ENCODE data around the gene PSMB10. TPM values are rescaled to one million over a fixed set of nuclear protein-coding genes. Genes with fewer than 3 reads are reported as not detected.
A peak's percentile ranks its signal among the peaks of the same experiment; 100 is the strongest.

PSMB10 gene
- total RNA-seq, 1 donor from 2014 or later, result 28.7 TPM

DNA sequence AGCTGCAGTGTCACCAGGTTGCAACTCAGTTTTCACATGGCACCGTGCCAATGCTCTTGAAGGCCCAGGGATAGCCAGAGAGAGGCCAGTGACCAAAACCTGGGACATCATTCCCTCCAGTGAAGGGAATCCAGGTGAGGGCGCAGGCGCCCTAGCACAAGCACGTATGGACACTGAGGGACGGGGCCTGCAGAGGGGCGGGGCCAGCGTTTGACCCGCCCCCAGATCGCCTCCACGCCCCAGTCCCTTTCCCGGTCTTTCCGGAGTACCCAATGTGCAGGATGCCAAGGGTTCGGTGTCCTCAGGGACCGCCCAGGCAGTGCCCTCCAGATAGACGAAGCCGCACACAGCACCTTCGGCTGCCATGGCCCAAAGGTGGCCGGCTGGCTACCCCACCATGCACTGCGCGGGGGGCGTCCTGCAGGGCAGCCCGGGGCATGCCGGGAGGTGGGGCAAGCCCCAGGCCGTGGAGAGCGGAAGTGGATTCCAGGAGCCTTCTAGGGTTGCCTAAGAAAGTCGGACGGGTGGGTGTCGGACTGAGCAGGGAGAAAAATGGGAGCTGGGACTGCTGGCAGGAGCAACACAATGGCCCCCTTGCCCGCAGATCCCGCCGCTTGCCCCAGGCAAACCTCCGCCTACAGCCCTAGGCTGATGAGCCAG lies 27.1 kb upstream of the PSMB10 start:
- Histone ChIP-seq H3K9ac (ENCODE audit: low read depth in 1 of 3, low read length in 3 of 3) (peak overlapping the region in 2 of 3 donors; percentile 2 to 98), H3K27ac (ENCODE audit: low read depth, low read length) (peak overlapping the region; percentile 93), H3K9me3 (ENCODE audit: control insufficient read depth in 3 of 3, low read length in 3 of 3) (no peaks in the 10 kb centered on the region), H3K4me3 (ENCODE audit: low read length in 3 of 3) (peak overlapping the region; percentile 28 to 58 (median 31)), H3K27me3 (ENCODE audit: control insufficient read depth in 3 of 3, insufficient read depth in 3 of 3, low read length in 3 of 3) (no peaks in the 10 kb centered on the region), H3K4me1 (ENCODE audit: control insufficient read depth in 3 of 3, insufficient read depth in 3 of 3, low read length in 3 of 3) (peaks cover 91 to 95% (median 92%) of the 10 kb centered on the region in 3 donors), H3K36me3 (ENCODE audit: control insufficient read depth in 3 of 3, insufficient read depth in 3 of 3, low read length in 3 of 3) (peaks cover 27 to 39% (median 38%) of the 10 kb centered on the region in 3 donors)

- Histone ChIP-seq H3K9ac (ENCODE audit: low read depth in 1 of 3, low read length in 3 of 3) (peak overlapping the region; percentile 2 to 98 (median 28)), H3K27me3 (ENCODE audit: control insufficient read depth in 3 of 3, insufficient read depth in 3 of 3, low read length in 3 of 3) (no peaks in the 10 kb centered on the region), H3K4me3 (ENCODE audit: low read length in 3 of 3) (peak overlapping the region in 2 of 3 donors; percentile 28 to 41), H3K36me3 (ENCODE audit: control insufficient read depth in 3 of 3, insufficient read depth in 3 of 3, low read length in 3 of 3) (peaks cover 32 to 44% (median 42%) of the 10 kb centered on the region in 3 donors), H3K9me3 (ENCODE audit: control insufficient read depth in 3 of 3, low read length in 3 of 3) (no peaks in the 10 kb centered on the region), H3K27ac (ENCODE audit: low read depth, low read length) (peak overlapping the region; percentile 93), H3K4me1 (ENCODE audit: control insufficient read depth in 3 of 3, insufficient read depth in 3 of 3, low read length in 3 of 3) (peaks cover 95 to 97% (median 95%) of the 10 kb centered on the region in 3 donors)
These were observed 26.6 kb upstream of the PSMB10 start for GRCh38 chr16:67963292-67963661.

DNA sequence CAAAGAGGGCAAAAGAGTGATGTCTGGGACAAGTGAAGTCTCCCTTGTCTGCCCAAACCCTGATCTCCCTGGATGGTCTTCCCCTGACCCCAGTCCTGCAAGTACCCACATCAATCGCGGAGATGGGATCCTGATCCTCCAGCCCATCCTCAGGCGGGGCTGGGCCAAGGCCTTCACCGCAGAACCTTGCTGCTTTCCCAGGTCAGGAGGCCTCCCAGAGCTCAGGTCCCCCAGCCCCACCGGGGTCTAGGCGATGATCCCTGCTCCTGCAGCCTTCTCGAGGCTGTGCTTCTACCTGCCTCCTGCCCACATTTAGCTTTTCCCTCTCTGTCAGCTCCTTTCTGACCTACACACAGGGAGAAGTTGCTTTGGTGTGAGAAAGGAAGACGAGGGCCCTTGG lies 25.5 kb upstream of the PSMB10 start:
- H3K27ac ChIP-seq (ENCODE audit: low read depth, low read length), result peak overlapping the region; percentile 16
- peak overlapping the region in 1 of 3 donors; percentile 60 for H3K9ac ChIP-seq (ENCODE audit: low read depth in 1 of 3, low read length in 3 of 3)
- H3K4me1 ChIP-seq (ENCODE audit: control insufficient read depth in 3 of 3, insufficient read depth in 3 of 3, low read length in 3 of 3), result peaks cover 89 to 90% (median 89%) of the 10 kb centered on the region in 3 donors
- H3K36me3 ChIP-seq (ENCODE audit: control insufficient read depth in 3 of 3, insufficient read depth in 3 of 3, low read length in 3 of 3), result peaks cover 32 to 51% (median 50%) of the 10 kb centered on the region in 3 donors
- H3K4me3 ChIP-seq (ENCODE audit: low read length in 3 of 3), result no peak overlapping the region
- no peaks in the 10 kb centered on the region for H3K9me3 ChIP-seq (ENCODE audit: control insufficient read depth in 3 of 3, low read length in 3 of 3)
- H3K27me3 ChIP-seq (ENCODE audit: control insufficient read depth in 3 of 3, insufficient read depth in 3 of 3, low read length in 3 of 3), result no peaks in the 10 kb centered on the region

DNA sequence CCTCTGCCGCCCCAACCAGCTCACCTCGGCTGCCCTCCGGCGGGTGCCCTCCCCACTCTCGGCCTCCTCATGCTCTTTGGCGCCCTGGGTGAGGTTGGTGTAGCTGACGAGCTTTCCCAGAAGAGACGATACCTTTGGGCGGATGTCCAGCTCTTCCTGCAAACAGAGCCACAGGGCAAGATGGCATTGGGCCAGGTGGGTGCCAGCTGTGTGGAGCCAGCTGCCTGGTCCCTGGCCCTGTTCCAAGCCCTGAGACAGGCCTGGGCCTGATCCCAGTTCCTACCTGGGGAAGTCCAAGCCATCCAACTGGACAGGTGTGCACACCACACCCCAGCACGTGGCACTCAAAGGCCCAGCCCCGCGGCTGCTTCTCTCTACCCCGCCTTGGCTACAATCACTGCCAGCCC lies 24.9 kb upstream of the PSMB10 start:
- Histone ChIP-seq H3K4me3 (ENCODE audit: low read length in 3 of 3) (peak overlapping the region in 1 of 3 donors; percentile 22), H3K9ac (ENCODE audit: low read depth in 1 of 3, low read length in 3 of 3) (peak overlapping the region in 2 of 3 donors; percentile 35 to 71), H3K9me3 (ENCODE audit: control insufficient read depth in 3 of 3, low read length in 3 of 3) (no peaks in the 10 kb centered on the region), H3K27me3 (ENCODE audit: control insufficient read depth in 3 of 3, insufficient read depth in 3 of 3, low read length in 3 of 3) (no peaks in the 10 kb centered on the region), H3K36me3 (ENCODE audit: control insufficient read depth in 3 of 3, insufficient read depth in 3 of 3, low read length in 3 of 3) (peaks cover 32 to 51% (median 50%) of the 10 kb centered on the region in 3 donors), H3K27ac (ENCODE audit: low read depth, low read length) (peak overlapping the region; percentile 10), H3K4me1 (ENCODE audit: control insufficient read depth in 3 of 3, insufficient read depth in 3 of 3, low read length in 3 of 3) (peaks cover 83 to 85% (median 83%) of the 10 kb centered on the region in 3 donors)

- Histone ChIP-seq H3K4me3 (ENCODE audit: low read length in 3 of 3) (peak overlapping the region in 1 of 3 donors; percentile 41), H3K9me3 (ENCODE audit: control insufficient read depth in 3 of 3, low read length in 3 of 3) (no peaks in the 10 kb centered on the region), H3K36me3 (ENCODE audit: control insufficient read depth in 3 of 3, insufficient read depth in 3 of 3, low read length in 3 of 3) (peaks cover 41 to 60% (median 56%) of the 10 kb centered on the region in 3 donors), H3K27ac (ENCODE audit: low read depth, low read length) (peak overlapping the region; percentile 68), H3K27me3 (ENCODE audit: control insufficient read depth in 3 of 3, insufficient read depth in 3 of 3, low read length in 3 of 3) (no peaks in the 10 kb centered on the region), H3K4me1 (ENCODE audit: control insufficient read depth in 3 of 3, insufficient read depth in 3 of 3, low read length in 3 of 3) (peaks cover 66 to 69% (median 67%) of the 10 kb centered on the region in 3 donors), H3K9ac (ENCODE audit: low read depth in 1 of 3, low read length in 3 of 3) (peak overlapping the region in 1 of 3 donors; percentile 71)
These were observed 23.1 kb upstream of the PSMB10 start for GRCh38 chr16:67959536-67960329.

DNA sequence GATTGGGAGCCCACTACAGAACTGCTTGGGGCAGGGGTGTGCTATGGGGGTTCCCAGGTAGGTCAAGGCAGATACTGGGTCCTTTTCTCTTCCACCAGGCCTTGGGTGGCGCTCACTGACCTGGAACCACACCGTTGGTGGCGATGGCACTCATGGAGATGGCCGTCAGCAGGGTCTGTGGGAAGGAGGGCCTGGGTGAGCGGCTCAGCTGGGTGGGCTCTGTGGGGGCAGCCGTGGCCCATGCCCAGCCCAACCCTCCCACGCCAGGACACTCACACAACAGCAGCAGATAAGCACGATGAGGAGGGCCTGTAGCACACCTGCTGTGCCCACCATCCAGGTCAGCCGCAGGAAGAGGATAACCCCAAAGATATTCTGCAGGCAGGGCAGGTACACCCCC lies 21.0 kb upstream of the PSMB10 start:
- H3K27me3 ChIP-seq (ENCODE audit: control insufficient read depth in 3 of 3, insufficient read depth in 3 of 3, low read length in 3 of 3), result no peaks in the 10 kb centered on the region
- no peak overlapping the region for H3K27ac ChIP-seq (ENCODE audit: low read depth, low read length)
- H3K9me3 ChIP-seq (ENCODE audit: control insufficient read depth in 3 of 3, low read length in 3 of 3), result no peaks in the 10 kb centered on the region
- peaks cover 52 to 56% (median 53%) of the 10 kb centered on the region in 3 donors for H3K4me1 ChIP-seq (ENCODE audit: control insufficient read depth in 3 of 3, insufficient read depth in 3 of 3, low read length in 3 of 3)
- no peak overlapping the region for H3K4me3 ChIP-seq (ENCODE audit: low read length in 3 of 3)
- H3K36me3 ChIP-seq (ENCODE audit: control insufficient read depth in 3 of 3, insufficient read depth in 3 of 3, low read length in 3 of 3), result peaks cover 52 to 66% (median 61%) of the 10 kb centered on the region in 3 donors
- no peak overlapping the region for H3K9ac ChIP-seq (ENCODE audit: low read depth in 1 of 3, low read length in 3 of 3)

GRCh38 chr16:67954421-67955196 lies 18.0 kb upstream of the PSMB10 start:
- H3K4me1 ChIP-seq (ENCODE audit: control insufficient read depth in 3 of 3, insufficient read depth in 3 of 3, low read length in 3 of 3), result peaks cover 34 to 37% (median 35%) of the 10 kb centered on the region in 3 donors
- H3K36me3 ChIP-seq (ENCODE audit: control insufficient read depth in 3 of 3, insufficient read depth in 3 of 3, low read length in 3 of 3), result peaks cover 55 to 65% (median 58%) of the 10 kb centered on the region in 3 donors
- peak overlapping the region; percentile 8 to 54 (median 25) for H3K9ac ChIP-seq (ENCODE audit: low read depth in 1 of 3, low read length in 3 of 3)
- H3K27ac ChIP-seq (ENCODE audit: low read depth, low read length), result no peak overlapping the region
- no peak overlapping the region for H3K4me3 ChIP-seq (ENCODE audit: low read length in 3 of 3)
- no peaks in the 10 kb centered on the region for H3K27me3 ChIP-seq (ENCODE audit: control insufficient read depth in 3 of 3, insufficient read depth in 3 of 3, low read length in 3 of 3)
- H3K9me3 ChIP-seq (ENCODE audit: control insufficient read depth in 3 of 3, low read length in 3 of 3), result no peaks in the 10 kb centered on the region

DNA sequence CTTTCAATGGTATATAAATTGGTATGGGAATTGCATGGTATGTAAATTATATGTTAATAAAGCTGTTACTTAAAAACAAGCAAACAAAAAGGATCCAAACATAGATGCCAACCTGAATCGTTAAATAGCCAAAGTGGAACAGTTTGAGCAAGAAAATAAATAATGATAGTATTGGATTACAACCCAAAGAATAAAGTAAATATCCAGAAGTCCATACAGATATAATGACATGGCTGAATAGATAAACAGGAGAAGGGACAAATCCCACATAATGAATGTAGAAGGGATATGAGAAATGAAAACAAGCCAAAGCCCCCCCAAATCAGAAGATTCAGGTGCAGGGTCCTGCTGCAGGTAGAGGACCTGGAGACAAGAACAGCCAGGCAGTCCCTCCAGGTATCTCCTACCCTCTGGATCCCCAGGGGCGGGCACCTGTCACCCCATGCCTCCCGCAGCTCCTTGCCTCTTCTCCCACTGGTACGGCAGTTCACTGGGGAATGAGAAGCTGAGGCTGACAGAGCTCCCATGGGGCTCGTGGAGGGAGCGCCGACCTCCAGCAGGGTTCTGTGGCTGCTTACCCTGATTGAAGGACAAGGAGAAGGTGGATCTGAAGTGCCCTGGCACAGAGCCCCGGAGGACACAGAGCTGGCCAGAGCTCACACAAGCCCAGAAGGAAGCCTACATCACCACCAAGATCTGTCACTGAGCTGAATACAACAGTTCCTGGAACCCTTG lies 17.2 kb upstream of the PSMB10 start:
- H3K4me1 ChIP-seq (ENCODE audit: control insufficient read depth in 3 of 3, insufficient read depth in 3 of 3, low read length in 3 of 3), result peaks cover 26 to 29% (median 27%) of the 10 kb centered on the region in 3 donors
- H3K27me3 ChIP-seq (ENCODE audit: control insufficient read depth in 3 of 3, insufficient read depth in 3 of 3, low read length in 3 of 3), result no peaks in the 10 kb centered on the region
- H3K36me3 ChIP-seq (ENCODE audit: control insufficient read depth in 3 of 3, insufficient read depth in 3 of 3, low read length in 3 of 3), result peaks cover 59 to 66% (median 61%) of the 10 kb centered on the region in 3 donors
- peak overlapping the region in 1 of 3 donors; percentile 33 for H3K9ac ChIP-seq (ENCODE audit: low read depth in 1 of 3, low read length in 3 of 3)
- H3K9me3 ChIP-seq (ENCODE audit: control insufficient read depth in 3 of 3, low read length in 3 of 3), result no peaks in the 10 kb centered on the region
- H3K27ac ChIP-seq (ENCODE audit: low read depth, low read length), result no peak overlapping the region
- H3K4me3 ChIP-seq (ENCODE audit: low read length in 3 of 3), result no peak overlapping the region

DNA sequence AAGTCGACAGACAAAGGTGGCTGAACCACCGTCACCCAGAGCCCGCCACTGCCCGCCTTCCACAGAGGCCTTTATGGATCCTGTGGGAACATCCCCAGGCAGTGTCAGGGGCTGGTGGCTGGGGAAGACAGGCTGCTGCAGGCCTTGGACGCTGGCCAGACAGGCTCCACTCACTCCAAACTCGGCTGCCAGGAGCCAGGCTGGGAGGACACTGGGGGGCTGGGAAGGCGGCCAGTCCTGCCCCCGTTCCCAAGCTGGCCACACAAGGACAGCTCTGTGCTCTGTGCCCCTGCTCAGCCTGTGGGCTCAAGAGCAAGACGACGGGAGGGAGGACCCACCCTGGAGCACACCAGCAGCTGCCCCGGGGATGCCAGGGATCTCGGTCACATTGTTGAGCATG lies 14.8 kb upstream of the PSMB10 start:
- H3K36me3 ChIP-seq (ENCODE audit: control insufficient read depth in 3 of 3, insufficient read depth in 3 of 3, low read length in 3 of 3), result peaks cover 71 to 78% (median 76%) of the 10 kb centered on the region in 3 donors
- no peak overlapping the region for H3K4me3 ChIP-seq (ENCODE audit: low read length in 3 of 3)
- H3K27me3 ChIP-seq (ENCODE audit: control insufficient read depth in 3 of 3, insufficient read depth in 3 of 3, low read length in 3 of 3), result no peaks in the 10 kb centered on the region
- H3K4me1 ChIP-seq (ENCODE audit: control insufficient read depth in 3 of 3, insufficient read depth in 3 of 3, low read length in 3 of 3), result peaks cover 19 to 24% (median 23%) of the 10 kb centered on the region in 3 donors
- H3K9ac ChIP-seq (ENCODE audit: low read depth in 1 of 3, low read length in 3 of 3), result peak overlapping the region in 1 of 3 donors; percentile 64
- no peaks in the 10 kb centered on the region for H3K9me3 ChIP-seq (ENCODE audit: control insufficient read depth in 3 of 3, low read length in 3 of 3)
- H3K27ac ChIP-seq (ENCODE audit: low read depth, low read length), result peak overlapping the region; percentile 16

Measured in skeletal muscle tissue (tissue), 4 donors.